RWPE1 (cell line): ENCODE data around the gene PDE8B.

Experiments
- CTCF ChIA-PET: fragments of 350-600 bp; sonication (Branson Sonifier 250); formaldehyde crosslinking; extraction: SDS; loops from one replicate; lab custom pipeline; 2021; lab: Yijun Ruan, JAX
- POLR2A ChIA-PET: fragments of 400-600 bp; formaldehyde crosslinking; extraction: SDS; loops from one replicate; lab custom pipeline; 2020; ENCODE audit warnings: antibody characterized with exemption; ENCODE audit not compliant: low non-redundant PET; lab: Yijun Ruan, JAX
- DNase-seq: peaks from one replicate; pipeline ENCODE4 v3.0.0; 2012; ENCODE audit warnings: low spot score
- H3K27ac ChIP-seq: fragments of 450-650 bp; 2 replicates; pipeline ENCODE4 v1.5.1; 2017
- CTCF ChIP-seq: fragments of 450-650 bp; conservative IDR thresholded peaks from 2 replicates; pipeline ENCODE4 v1.5.1; 2017; ENCODE audit warnings: low read depth, mild to moderate bottlenecking

The PDE8B gene

GRCh38 chr5:77210091-77210963, at the start of gene PDE8B:
Gene PDE8B, plus strand, starts transcription at chr5:77210680. Its CDS starts 246 bp downstream, at chr5:77210926.
- TF ChIP-seq CTCF = no peak
- POLR2A ChIA-PET = interaction anchor here (0.5 kb wide), 1 partner anchor 95 kb away, joined by 3 read pairs; no protein-coding TSS in a partner anchor
- H3K27ac ChIP-seq = no peak within 1 kb of the TSS
- CTCF ChIA-PET = interaction anchor here (0.8 kb wide), 1 partner anchor 21 kb away, joined by 3 read pairs; no protein-coding TSS in a partner anchor
- no peak for DNase-seq

GRCh38 chr5:77163453-77163852, 47.0 kb upstream of the PDE8B start:
- no peak for DNase-seq
- TF ChIP-seq CTCF = no peak
- ChIA-PET CTCF (no interaction called here), POLR2A (no interaction called here)
- H3K27ac ChIP-seq = no peak overlapping the region

GRCh38 chr5:77167063-77167462, 43.4 kb upstream of the PDE8B start:
- ChIA-PET POLR2A (no interaction called here), CTCF (interaction anchor here (0.6 kb wide), 1 partner anchor 72 kb away, joined by 3 read pairs; no protein-coding TSS in a partner anchor)
- TF ChIP-seq CTCF = no peak
- DNase-seq = no peak
- H3K27ac ChIP-seq = no peak overlapping the region

- H3K27ac ChIP-seq = no peak overlapping the region
- DNase-seq = peak; percentile 64
- ChIA-PET POLR2A (no interaction called here), CTCF (interaction anchor here (0.6 kb wide), 1 partner anchor 72 kb away, joined by 3 read pairs; no protein-coding TSS in a partner anchor)
- TF ChIP-seq CTCF = no peak
Observed at GRCh38 chr5:77167695-77168121, 42.8 kb upstream of the PDE8B start.

- no peak for DNase-seq
- no peak for TF ChIP-seq CTCF
- H3K27ac ChIP-seq = no peak overlapping the region; the same call in 1 of the 2 replicates
- POLR2A ChIA-PET = no interaction called here
- CTCF ChIA-PET = interaction anchor here (0.8 kb wide), 1 partner anchor 24 kb away, joined by 4 read pairs; no protein-coding TSS in a partner anchor
Observed at GRCh38 chr5:77168161-77168878, 42.2 kb upstream of the PDE8B start.

- DNase-seq = no peak
- TF ChIP-seq CTCF = no peak
- H3K27ac ChIP-seq = no peak overlapping the region
- ChIA-PET POLR2A (no interaction called here), CTCF (interaction anchor here (0.8 kb wide), 1 partner anchor 25 kb away, joined by 4 read pairs; no protein-coding TSS in a partner anchor)
Observed at GRCh38 chr5:77168879-77169244, 41.6 kb upstream of the PDE8B start.
